CD14-positive monocyte (primary cell): ENCODE measurements around the gene NFATC2. TPM values are rescaled to one million over a fixed set of nuclear protein-coding genes. Genes with fewer than 3 reads are reported as not detected.

Source experiments
- DNase-seq, 3 donors: peaks; one replicate each; pipeline ENCODE4 v3.0.0-alpha.2; 2011 to 2022
- H2AFZ ChIP-seq: 2 replicates; pipeline ENCODE4 v1.6.0; 2012; ENCODE audit warnings: mild to moderate bottlenecking, low read depth, low read length, inconsistent platforms; ENCODE audit not compliant: insufficient read depth, poor library complexity, severe bottlenecking
- H3K27ac ChIP-seq, 2 donors: 1 replicate in 1 of 2; 2 replicates in 1 of 2; pipeline ENCODE4 v1.5.1; 2012 to 2013; ENCODE audit warnings: low read length in 2 of 2, control low read depth in 1 of 2, inconsistent platforms in 1 of 2, low read depth in 1 of 2, mild to moderate bottlenecking in 1 of 2
- H3K27me3 ChIP-seq, 2 donors: one replicate each; pipeline versions ENCODE4 v1.6.0 to v1.6.1; 2011 to 2013; ENCODE audit warnings: low read length in 2 of 2; ENCODE audit not compliant: control insufficient read depth in 2 of 2, insufficient read depth in 2 of 2
- H3K36me3 ChIP-seq, 2 donors: replicated peaks in 1 of 2; 1 replicate in 1 of 2; 2 replicates in 1 of 2; pipeline versions ENCODE4 v1.5.1 to v1.6.1; 2012 to 2013; ENCODE audit warnings: low read length in 2 of 2, control low read depth in 1 of 2, inconsistent platforms in 1 of 2, mild to moderate bottlenecking in 1 of 2; ENCODE audit not compliant: insufficient read depth in 2 of 2, control insufficient read depth in 1 of 2
- H3K4me1 ChIP-seq, 2 donors: 1 replicate in 1 of 2; 2 replicates in 1 of 2; pipeline versions ENCODE4 v1.5.1 to v1.6.1; 2012 to 2013; ENCODE audit warnings: low read length in 2 of 2, control low read depth in 1 of 2, inconsistent platforms in 1 of 2, mild to moderate bottlenecking in 1 of 2, moderate library complexity in 1 of 2; ENCODE audit not compliant: insufficient read depth in 2 of 2, control insufficient read depth in 1 of 2
- H3K4me2 ChIP-seq: replicated peaks from 2 replicates; pipeline ENCODE3; 2012; ENCODE audit warnings: low read length, moderate library complexity, mild to moderate bottlenecking; ENCODE audit not compliant: poor library complexity, severe bottlenecking; ENCODE audit errors: extremely low read depth
- H3K4me3 ChIP-seq, 3 experiments: fragments of 200-600 bp in 1 of 3; sonication (generic) in 1 of 3; replicated peaks in 1 of 3; 1 replicate in 2 of 3; 2 replicates in 1 of 3; pipeline ENCODE4 v1.5.1; 2011 to 2013; ENCODE audit warnings: low read length in 3 of 3, mild to moderate bottlenecking in 3 of 3, control low read depth in 2 of 3, low read depth in 2 of 3, inconsistent platforms in 1 of 3, moderate library complexity in 1 of 3
- H3K79me2 ChIP-seq: 2 replicates; pipeline ENCODE4 v1.6.0; 2012; ENCODE audit warnings: mild to moderate bottlenecking, control low read depth, inconsistent platforms, low read length, moderate library complexity; ENCODE audit not compliant: insufficient read depth
- H3K9ac ChIP-seq: 2 replicates; pipeline ENCODE4 v1.6.0; 2017; ENCODE audit warnings: low read length, mild to moderate bottlenecking; ENCODE audit not compliant: insufficient read depth, poor library complexity, severe bottlenecking
- H3K9me3 ChIP-seq, 2 donors: replicated peaks in 1 of 2; 1 replicate in 1 of 2; 2 replicates in 1 of 2; pipeline versions ENCODE4 v1.5.1 to v1.6.1; 2012 to 2013; ENCODE audit warnings: low read length in 2 of 2, control low read depth in 1 of 2; ENCODE audit not compliant: control insufficient read depth in 1 of 2, insufficient read depth in 1 of 2
- H4K20me1 ChIP-seq: 2 replicates; pipeline ENCODE4 v1.6.0; 2012; ENCODE audit warnings: mild to moderate bottlenecking, low read length, control low read depth, moderate library complexity; ENCODE audit not compliant: insufficient read depth
- H3K27ac Mint-ChIP-seq, 7 donors: one replicate each; pipeline ENCODE4 v1.8.0; 2020; ENCODE audit warnings: mild to moderate bottlenecking in 7 of 7, mixed read lengths in 7 of 7, moderate library complexity in 6 of 7, inconsistent platforms in 2 of 7
- H3K27me3 Mint-ChIP-seq, 3 donors: one replicate each; pipeline ENCODE4 v1.8.0; 2021 to 2022; ENCODE audit warnings: low read depth in 3 of 3, mild to moderate bottlenecking in 3 of 3, mixed read lengths in 3 of 3, moderate library complexity in 3 of 3, inconsistent platforms in 1 of 3
- H3K36me3 Mint-ChIP-seq, 2 donors: one replicate each; pipeline ENCODE4 v1.8.0; 2020; ENCODE audit warnings: mixed read lengths in 2 of 2, inconsistent platforms in 1 of 2, mild to moderate bottlenecking in 1 of 2
- H3K4me1 Mint-ChIP-seq: one replicate; pipeline ENCODE4 v1.8.0; 2020; ENCODE audit warnings: mild to moderate bottlenecking, mixed read lengths
- H3K4me3 Mint-ChIP-seq, 2 donors: one replicate each; pipeline ENCODE4 v1.8.0; 2020; ENCODE audit warnings: mild to moderate bottlenecking in 2 of 2, mixed read lengths in 2 of 2, moderate library complexity in 1 of 2
- H3K9me3 Mint-ChIP-seq, 7 donors: one replicate each; pipeline ENCODE4 v1.8.0; 2020 to 2022; ENCODE audit warnings: mixed read lengths in 7 of 7, mild to moderate bottlenecking in 6 of 7, moderate library complexity in 6 of 7, inconsistent platforms in 2 of 7
- CTCF ChIP-seq: fragments of 200-600 bp; IDR thresholded peaks from one replicate; pipeline ENCODE4 v1.8.0; 2022; ENCODE audit warnings: antibody characterized with exemption, mild to moderate bottlenecking
- WGBS: methylation state at CpG from one replicate; pipeline ENCODE4 v1.1.5; 2013; ENCODE audit warnings: missing lambda C conversion rate; ENCODE audit not compliant: insufficient coverage; 5-methylcytosine and 5-hydroxymethylcytosine counted together
- intact Hi-C, 2 donors: fragments of 100-400 bp; cut with micrococcal nuclease; formaldehyde crosslinking; loops; one replicate each; pipeline versions ENCODE4 v1.15.0 to v1.15.1; 2023
- polyA plus RNA-seq, 3 donors: library from polyadenylated mRNA; depleted of rRNA in 1 of 3; unstranded in 2 of 3; stranded (reverse) in 1 of 3; fragments of 300-500 nt in 2 of 3; fragments of >200 nt in 1 of 3; fragmentation: Illumina TruSeq in 2 of 3; gene quantifications; 1 replicate in 2 of 3; 2 replicates in 1 of 3; pipeline ENCODE4 v1.2.3, GENCODE V29; 2012 to 2021

NFATC2 gene
- polyA plus RNA-seq, 3 donors = 0.03 to 0.18 (median 0.11) TPM

GRCh38 chr20:51460163-51460562 is 82.4 kb downstream of the NFATC2 start:
- no peak overlapping the region for H3K9ac ChIP-seq
- no peaks in the 10 kb centered on the region for H3K27me3 ChIP-seq
- 100% methylated on average over 1 of the region's 3 CpGs for WGBS
- no peaks in the 10 kb centered on the region for H3K79me2 ChIP-seq
- Mint-ChIP-seq H3K4me3 (no peak overlapping the region), H3K27me3 (peaks cover 1 to 5% (median 2%) of the 10 kb centered on the region in 3 donors), H3K27ac (no peak overlapping the region), H3K36me3 (no peaks in the 10 kb centered on the region), H3K4me1 (peaks cover 22% of the 10 kb centered on the region), H3K9me3 (peaks cover 0 to 3% (median 0%) of the 10 kb centered on the region in 7 donors)
- no peaks in the 10 kb centered on the region for H3K36me3 ChIP-seq
- intact Hi-C loops = no loop called here
- peaks cover 23 to 32% of the 10 kb centered on the region in 2 donors for H3K4me1 ChIP-seq
- no peak for TF ChIP-seq CTCF
- no peak overlapping the region for H3K4me2 ChIP-seq
- no peak for DNase-seq
- no peak overlapping the region for H2AFZ ChIP-seq
- H4K20me1 ChIP-seq = no peaks in the 10 kb centered on the region
- no peak overlapping the region for H3K4me3 ChIP-seq
- peaks cover 0 to 4% of the 10 kb centered on the region in 2 donors for H3K9me3 ChIP-seq
- H3K27ac ChIP-seq = no peak overlapping the region

GRCh38 chr20:51458751-51459439 is 83.6 kb downstream of the NFATC2 start:
- no peak for TF ChIP-seq CTCF
- no peaks in the 10 kb centered on the region for H3K36me3 ChIP-seq
- Mint-ChIP-seq H3K27me3 (peaks cover 1 to 5% (median 2%) of the 10 kb centered on the region in 3 donors), H3K9me3 (peaks cover 0 to 4% (median 0%) of the 10 kb centered on the region in 7 donors), H3K4me3 (no peak overlapping the region), H3K36me3 (no peaks in the 10 kb centered on the region), H3K4me1 (peaks cover 22% of the 10 kb centered on the region), H3K27ac (peak overlapping the region in 1 of 7 donors; percentile 48)
- H3K9me3 ChIP-seq = peaks cover 0 to 4% of the 10 kb centered on the region in 2 donors
- intact Hi-C loops = no loop called here
- H3K4me2 ChIP-seq = no peak overlapping the region
- H4K20me1 ChIP-seq = no peaks in the 10 kb centered on the region
- no peak overlapping the region for H3K27ac ChIP-seq
- no peaks in the 10 kb centered on the region for H3K27me3 ChIP-seq
- WGBS = 94% methylated on average over 7 of the region's 13 CpGs
- no peak overlapping the region for H2AFZ ChIP-seq
- DNase-seq = no peak
- no peak overlapping the region for H3K9ac ChIP-seq
- H3K4me1 ChIP-seq = peaks cover 23 to 32% of the 10 kb centered on the region in 2 donors
- no peak overlapping the region for H3K4me3 ChIP-seq
- no peaks in the 10 kb centered on the region for H3K79me2 ChIP-seq
